SKM-1 treated with dmso at 0.1 percent for 144 hours (cell line): Measurements from ENCODE around the gene L1CAM.

ENCODE experiments used
- DNase-seq: peaks from one replicate; lab custom pipeline; 2025; ENCODE audit not compliant: unreplicated experiment; lab: John Stamatoyannopoulos, UW

The L1CAM gene

DNA sequence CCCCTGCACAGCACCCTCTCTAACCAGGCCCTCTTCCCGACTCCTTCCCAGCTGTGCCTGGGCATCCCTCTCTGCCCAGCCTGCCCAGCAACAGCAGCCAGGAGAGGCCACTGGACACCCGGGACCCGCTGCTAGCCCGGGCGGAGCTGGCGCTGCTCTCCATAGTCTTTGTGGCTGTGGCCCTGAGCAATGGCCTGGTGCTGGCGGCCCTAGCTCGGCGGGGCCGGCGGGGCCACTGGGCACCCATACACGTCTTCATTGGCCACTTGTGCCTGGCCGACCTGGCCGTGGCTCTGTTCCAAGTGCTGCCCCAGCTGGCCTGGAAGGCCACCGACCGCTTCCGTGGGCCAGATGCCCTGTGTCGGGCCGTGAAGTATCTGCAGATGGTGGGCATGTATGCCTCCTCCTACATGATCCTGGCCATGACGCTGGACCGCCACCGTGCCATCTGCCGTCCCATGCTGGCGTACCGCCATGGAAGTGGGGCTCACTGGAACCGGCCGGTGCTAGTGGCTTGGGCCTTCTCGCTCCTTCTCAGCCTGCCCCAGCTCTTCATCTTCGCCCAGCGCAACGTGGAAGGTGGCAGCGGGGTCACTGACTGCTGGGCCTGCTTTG, 19.6 kb upstream of the L1CAM start:
- DNase-seq, result no peak

- DNase-seq, result no peak
These were observed 18.3 kb upstream of the L1CAM start, which contains the start of gene AVPR2 for GRCh38 chrX:153903991-153904957. TSS of gene AVPR2 (plus strand) at chrX:153904673. CDS start at chrX:153905146, 473 bp downstream.

- DNase-seq, result no peak
These were observed 17.4 kb upstream of the L1CAM start for GRCh38 chrX:153903238-153903980.

GRCh38 chrX:153902385-153902784, 16.4 kb upstream of the L1CAM start:
- DNase-seq, result no peak

DNA sequence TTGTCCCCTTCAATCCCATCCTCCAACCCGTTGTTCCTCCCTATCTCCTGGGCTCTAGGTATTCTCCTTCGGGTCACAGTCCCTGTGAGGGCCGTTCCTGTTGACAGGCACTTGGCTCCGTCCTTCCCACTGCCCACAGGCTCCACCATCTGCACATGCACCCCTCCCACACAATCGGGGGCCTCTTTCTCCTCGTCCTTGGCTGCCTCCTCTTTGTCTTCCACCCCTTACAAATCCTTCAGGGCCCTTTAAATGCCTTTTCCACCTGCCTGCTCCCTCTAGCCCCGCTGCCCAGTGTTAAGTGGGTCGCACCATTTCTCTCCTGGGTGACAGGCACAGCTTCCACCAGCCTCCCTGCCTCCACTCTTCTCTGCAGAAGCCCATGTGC, 15.8 kb upstream of the L1CAM start:
- no peak for DNase-seq

GRCh38 chrX:153900831-153901752, 15.1 kb upstream of the L1CAM start:
- DNase-seq, result peak; percentile 69

DNA sequence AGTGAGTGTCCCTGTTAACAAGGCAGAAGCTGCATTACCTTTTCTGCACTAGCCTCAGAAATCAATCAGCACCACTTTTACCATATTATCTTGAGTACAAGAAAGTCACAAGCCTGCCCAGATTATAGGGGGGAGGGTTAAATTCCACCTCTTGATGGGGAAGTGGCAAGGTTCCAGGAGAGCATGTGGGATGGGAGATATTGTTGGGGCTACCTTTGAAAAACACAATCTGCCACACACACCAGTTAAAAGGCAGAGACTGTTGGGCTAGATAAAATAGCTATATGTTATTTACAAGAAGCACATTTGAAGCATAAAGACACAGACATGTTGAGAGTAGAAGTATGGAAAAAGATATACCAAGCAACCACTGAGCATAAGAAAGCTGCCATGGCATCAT, 11.9 kb upstream of the L1CAM start:
- DNase-seq, result no peak

GRCh38 chrX:153889123-153889522, 3.1 kb upstream of the L1CAM start:
- no peak for DNase-seq

GRCh38 chrX:153888344-153888743, 2.4 kb upstream of the L1CAM start:
- DNase-seq, result no peak

DNA sequence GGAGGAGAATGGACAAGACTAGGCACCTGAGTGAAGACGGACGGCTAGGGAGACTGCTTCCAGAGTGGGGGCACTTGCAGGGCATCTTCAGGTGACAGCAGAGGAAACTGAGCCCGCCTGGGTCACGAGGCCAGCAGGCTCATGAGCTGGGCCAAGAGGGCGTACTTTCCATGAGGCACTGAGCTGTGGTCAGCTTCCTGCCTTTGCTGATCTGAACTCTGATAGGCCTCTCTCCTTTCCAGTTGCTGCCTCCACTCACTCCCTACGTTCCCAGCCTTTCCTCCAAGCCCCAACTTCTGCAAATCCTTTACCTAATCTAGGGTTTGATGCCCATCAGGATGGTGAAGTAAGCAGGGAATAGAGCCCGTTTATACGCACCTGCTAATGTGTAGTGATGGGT, 1.4 kb upstream of the L1CAM start:
- DNase-seq, result no peak

- no peak for DNase-seq
These were observed 942 bp upstream of the L1CAM start for GRCh38 chrX:153886915-153887314.

- DNase-seq, result no peak
These were observed 675 bp downstream of the L1CAM start for GRCh38 chrX:153885208-153885787.

DNA sequence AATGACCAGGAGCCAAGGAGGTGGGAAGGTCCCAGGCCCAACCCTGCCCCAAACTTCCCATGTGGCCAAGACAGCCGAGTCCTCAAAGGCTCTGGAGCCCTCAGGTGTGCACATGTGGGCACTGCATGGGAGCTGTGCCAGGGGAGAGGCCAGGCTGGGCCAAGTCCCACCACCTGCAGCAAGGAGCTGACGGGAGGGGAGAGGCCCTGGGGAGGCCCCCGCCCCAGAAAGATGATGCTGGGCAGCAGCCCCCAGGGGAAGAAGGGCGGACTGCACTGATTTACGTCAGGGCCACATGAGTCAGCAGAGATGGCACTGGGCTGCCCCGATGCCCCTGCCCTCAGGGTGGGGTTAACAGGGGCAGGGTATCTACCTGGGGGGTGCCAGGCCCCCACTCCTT, 1.4 kb downstream of the L1CAM start:
- DNase-seq, result no peak

DNA sequence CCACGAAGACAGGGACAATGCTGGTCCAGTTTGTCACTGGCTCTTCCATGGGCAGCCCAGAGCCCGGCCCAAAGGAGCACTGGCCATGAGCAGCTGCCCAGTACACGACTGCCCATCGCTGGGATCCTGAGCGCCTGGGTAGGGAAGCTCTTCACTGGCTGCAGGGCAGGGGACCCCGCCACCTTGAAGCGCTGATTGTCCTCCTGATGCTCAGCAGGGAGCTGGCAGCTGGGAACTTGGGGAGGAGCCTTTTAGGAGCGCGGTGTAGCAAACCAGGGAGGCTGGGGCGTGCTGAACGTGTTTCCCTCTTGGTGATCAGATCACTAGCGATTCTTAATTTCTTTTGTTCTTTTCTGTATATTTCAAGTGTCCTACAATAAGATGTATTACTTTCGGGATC, 1.8 kb downstream of the L1CAM start:
- no peak for DNase-seq

GRCh38 chrX:153883163-153883843, 2.7 kb downstream of the L1CAM start:
- DNase-seq, result no peak

- DNase-seq, result no peak
These were observed 3.4 kb downstream of the L1CAM start for GRCh38 chrX:153882557-153882956.

GRCh38 chrX:153882086-153882498, 3.9 kb downstream of the L1CAM start:
- DNase-seq, result no peak

- DNase-seq, result no peak
These were observed 4.7 kb downstream of the L1CAM start for GRCh38 chrX:153881281-153881680.

DNA sequence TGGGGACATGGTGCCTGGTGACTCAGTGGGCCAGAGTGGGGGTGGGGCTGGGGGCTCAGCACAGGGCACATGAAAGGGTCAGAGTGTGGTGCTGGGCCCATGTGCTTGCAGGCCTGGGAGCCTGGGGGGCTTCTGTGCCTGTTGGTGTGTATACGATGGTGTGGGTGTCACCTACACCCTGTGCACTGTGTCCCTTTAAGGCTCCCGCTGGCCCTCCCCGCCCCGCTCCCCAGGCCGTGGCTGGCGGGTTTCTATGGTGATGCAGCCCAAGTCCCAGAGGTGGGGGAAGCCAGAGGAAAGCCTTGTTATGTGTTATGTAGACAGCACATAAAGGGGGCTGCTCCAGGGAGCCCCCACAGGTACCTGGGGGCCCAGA, 5.5 kb downstream of the L1CAM start:
- no peak for DNase-seq
